Thyroid gland (tissue), 4 donors: Measurements from ENCODE around the gene TAX1BP1.

Experiments used
- CTCF ChIP-seq, 6 experiments: fragments of 200-600 bp in 3 of 6; fragments of 450-650 bp in 3 of 6; sonication (generic) in 3 of 6; IDR thresholded peaks; one replicate each; pipeline ENCODE4 v1.5.1; 2016 to 2019; ENCODE audit warnings: antibody characterized with exemption in 6 of 6, mild to moderate bottlenecking in 2 of 6, inconsistent platforms in 1 of 6, moderate library complexity in 1 of 6
- POLR2A ChIP-seq, 2 donors: fragments of 450-650 bp; IDR thresholded peaks; one replicate each; pipeline ENCODE4 v1.6.1; 2017; ENCODE audit warnings: antibody characterized with exemption in 2 of 2, mild to moderate bottlenecking in 2 of 2, moderate library complexity in 1 of 2

GRCh38 chr7:27843584-27844305, 103.8 kb downstream of the TAX1BP1 start:
- TF ChIP-seq CTCF (IDR thresholded peaks at IDR 0.05) (no peak), POLR2A (IDR thresholded peaks at IDR 0.05) (no peak)
